ENCODE data around the gene ADGRG3.
"Not testable (repeated sequence)": the region's sequence is repeated elsewhere in the genome, so short reads cannot be mapped to it uniquely, and the experiment has no call there.

ADGRG3 gene

GRCh38 chr16:57663917-57664661 lies 4.0 kb upstream of the ADGRG3 start:
- no peak for DNase-seq

GRCh38 chr16:57664662-57665025 lies 3.5 kb upstream of the ADGRG3 start:
- DNase-seq: no peak

- no peak for DNase-seq
Observed at GRCh38 chr16:57665541-57665940, 2.6 kb upstream of the ADGRG3 start.

- no peak for DNase-seq
Observed at GRCh38 chr16:57666353-57667047, 1.6 kb upstream of the ADGRG3 start.

- DNase-seq: no peak
Observed at GRCh38 chr16:57667048-57667525, 1.0 kb upstream of the ADGRG3 start.

GRCh38 chr16:57667526-57668262 lies 412 bp upstream of the ADGRG3 start:
- DNase-seq: peak in 1 of 2 donors; percentile 81

GRCh38 chr16:57668630-57669475 lies 747 bp downstream of the ADGRG3 start:
- no peak for DNase-seq

GRCh38 chr16:57669476-57670162 lies 1.5 kb downstream of the ADGRG3 start:
- DNase-seq: no peak

- DNase-seq: no peak
Observed at GRCh38 chr16:57670196-57670595, 2.1 kb downstream of the ADGRG3 start.

- not testable (repeated sequence) for DNase-seq
Observed at GRCh38 chr16:57671451-57671850, 3.3 kb downstream of the ADGRG3 start.

- DNase-seq: no peak
Observed at GRCh38 chr16:57672416-57672815, 4.3 kb downstream of the ADGRG3 start.

- DNase-seq: no peak
Observed at GRCh38 chr16:57672824-57673223, 4.7 kb downstream of the ADGRG3 start.

- DNase-seq: no peak
Observed at GRCh38 chr16:57675741-57676551, 7.8 kb downstream of the ADGRG3 start.

- DNase-seq: no peak
Observed at GRCh38 chr16:57676553-57677085, 8.5 kb downstream of the ADGRG3 start.

GRCh38 chr16:57677622-57678369 lies 9.7 kb downstream of the ADGRG3 start:
- DNase-seq: no peak

GRCh38 chr16:57679016-57679415 lies 10.9 kb downstream of the ADGRG3 start:
- DNase-seq: no peak

GRCh38 chr16:57679767-57680482 lies 11.8 kb downstream of the ADGRG3 start:
- DNase-seq: no peak

GRCh38 chr16:57680842-57681375 lies 12.8 kb downstream of the ADGRG3 start:
- no peak for DNase-seq
